ENCODE measurements around the gene GHR. TPM values are rescaled to one million over a fixed set of nuclear protein-coding genes. Genes with fewer than 3 reads are reported as not detected.

Gene GHR
- polyA plus RNA-seq, 1 experiment: 0.90 TPM

GRCh38 chr5:42400474-42400873 is 22.8 kb upstream of the GHR start:
- Histone ChIP-seq H3K27me3 (ENCODE audit: control insufficient read depth, insufficient read depth, low read length) (no peaks in the 10 kb centered on the region), H3K36me3 (ENCODE audit: control insufficient read depth, insufficient read depth, low read length) (no peaks in the 10 kb centered on the region), H3K4me3 (ENCODE audit: low read depth, low read length) (no peak overlapping the region)
- ChIA-PET POLR2A (no interaction called here), CTCF (no interaction called here)
- no peak for DNase-seq (ENCODE audit: low read depth)
- TF ChIP-seq CTCF (IDR thresholded peaks at IDR 0.05; ENCODE audit: insufficient read depth, low read depth, low read length): no peak

DNA sequence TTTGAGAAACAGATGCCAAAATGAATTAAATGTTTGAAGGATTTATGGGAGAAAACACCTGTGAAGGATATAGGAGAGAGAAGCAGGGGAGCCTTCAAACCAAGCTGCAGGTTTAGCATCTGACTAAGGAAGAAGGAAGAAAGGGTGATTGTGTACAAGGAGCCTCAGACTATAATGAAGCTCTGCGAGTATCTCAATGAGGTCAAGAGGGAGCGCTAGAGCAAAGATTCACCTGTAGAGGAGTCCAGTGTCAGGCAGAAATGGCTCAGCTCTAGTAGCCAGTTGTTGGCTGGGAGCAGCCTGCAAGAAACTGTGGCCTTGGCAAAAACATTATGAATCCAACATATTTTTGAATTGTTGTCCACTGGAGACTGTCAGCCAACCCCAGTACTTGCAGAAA is 20.0 kb upstream of the GHR start:
- CTCF ChIA-PET: interaction anchor here (0.8 kb wide), 1 partner anchor 20 kb away, joined by 4 read pairs; the partner anchor contains the start of gene GHR
- POLR2A ChIA-PET: no interaction called here
- DNase-seq (ENCODE audit: low read depth): no peak
- H3K27me3 ChIP-seq (ENCODE audit: control insufficient read depth, insufficient read depth, low read length): no peaks in the 10 kb centered on the region
- no peak overlapping the region for H3K4me3 ChIP-seq (ENCODE audit: low read depth, low read length)
- no peaks in the 10 kb centered on the region for H3K36me3 ChIP-seq (ENCODE audit: control insufficient read depth, insufficient read depth, low read length)
- no peak for TF ChIP-seq CTCF (IDR thresholded peaks at IDR 0.05; ENCODE audit: insufficient read depth, low read depth, low read length)

GRCh38 chr5:42404366-42404765 is 18.9 kb upstream of the GHR start:
- ChIA-PET CTCF (interaction anchor here (0.8 kb wide), 1 partner anchor 19 kb away, joined by 3 read pairs; the partner anchor contains the start of gene GHR), POLR2A (no interaction called here)
- no peak for DNase-seq (ENCODE audit: low read depth)
- no peak for TF ChIP-seq CTCF (IDR thresholded peaks at IDR 0.05; ENCODE audit: insufficient read depth, low read depth, low read length)
- Histone ChIP-seq H3K4me3 (ENCODE audit: low read depth, low read length) (no peak overlapping the region), H3K36me3 (ENCODE audit: control insufficient read depth, insufficient read depth, low read length) (no peaks in the 10 kb centered on the region), H3K27me3 (ENCODE audit: control insufficient read depth, insufficient read depth, low read length) (no peaks in the 10 kb centered on the region)

DNA sequence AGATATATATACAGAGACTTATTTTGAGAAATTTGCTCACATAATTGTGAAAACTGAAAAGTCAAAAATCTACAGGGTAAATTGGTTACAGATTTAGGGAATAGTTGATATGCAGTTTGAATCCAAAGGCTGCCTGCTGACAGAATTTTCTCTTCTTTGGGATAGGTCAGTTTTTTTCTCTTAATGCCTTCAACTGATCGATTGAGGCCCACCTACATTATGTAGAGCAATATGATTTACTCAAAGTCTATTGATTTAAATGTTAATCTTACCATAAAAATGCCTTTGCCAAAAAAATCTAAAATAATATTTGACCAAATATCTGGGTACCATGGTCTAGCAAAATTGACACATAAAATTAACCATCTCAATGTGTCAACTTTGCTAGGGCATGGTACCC is 3.9 kb upstream of the GHR start:
- ChIA-PET CTCF (no interaction called here), POLR2A (no interaction called here)
- H3K27me3 ChIP-seq (ENCODE audit: control insufficient read depth, insufficient read depth, low read length): no peaks in the 10 kb centered on the region
- no peak overlapping the region for H3K4me3 ChIP-seq (ENCODE audit: low read depth, low read length)
- no peaks in the 10 kb centered on the region for H3K36me3 ChIP-seq (ENCODE audit: control insufficient read depth, insufficient read depth, low read length)
- TF ChIP-seq CTCF (IDR thresholded peaks at IDR 0.05; ENCODE audit: insufficient read depth, low read depth, low read length): no peak
- DNase-seq (ENCODE audit: low read depth): no peak

GRCh38 chr5:42422656-42423280 is 471 bp upstream of the GHR start:
- Histone ChIP-seq H3K36me3 (ENCODE audit: control insufficient read depth, insufficient read depth, low read length) (no peaks in the 10 kb centered on the region), H3K4me3 (ENCODE audit: low read depth, low read length) (peak overlapping the region; percentile 66), H3K27me3 (ENCODE audit: control insufficient read depth, insufficient read depth, low read length) (peaks cover 3% of the 10 kb centered on the region)
- POLR2A ChIA-PET: no interaction called here
- no peak for TF ChIP-seq CTCF (IDR thresholded peaks at IDR 0.05; ENCODE audit: insufficient read depth, low read depth, low read length)
- CTCF ChIA-PET: interaction anchor here (0.6 to 2.8 kb wide), 11 partner anchors 13 to 1025 kb away, joined by 3 to 15 read pairs (median 4); no protein-coding TSS in a partner anchor
- no peak for DNase-seq (ENCODE audit: low read depth)

All from BJ (cell line).